SK-N-MC (cell line): ENCODE measurements around the gene LHX2.

ENCODE experiments used
- DNase-seq: peaks from one replicate; pipeline ENCODE4 v3.0.0-alpha.2; 2011; ENCODE audit warnings: low read depth, low spot score
- H3K27ac ChIP-seq: fragments of 200-600 bp; sonication (generic); 2 replicates; pipeline ENCODE4 v1.5.1; 2016; ENCODE audit warnings: mixed run types
- H3K36me3 ChIP-seq: fragments of 200-600 bp; sonication (generic); 2 replicates; pipeline ENCODE4 v1.6.1; 2017; ENCODE audit warnings: antibody characterized with exemption, low read length, mixed read lengths; ENCODE audit not compliant: insufficient read depth
- H3K4me3 ChIP-seq: fragments of 200-600 bp; sonication (generic); 2 replicates; pipeline ENCODE4 v1.5.1; 2016
- H3K9ac ChIP-seq: fragments of 200-600 bp; sonication (generic); 2 replicates; pipeline ENCODE4 v1.8.0; 2017; ENCODE audit warnings: mixed run types, mixed read lengths; ENCODE audit not compliant: insufficient read length
- H3K9me3 ChIP-seq: fragments of 200-600 bp; sonication (generic); 2 replicates; pipeline ENCODE4 v1.6.1; 2017; ENCODE audit warnings: low read depth, mild to moderate bottlenecking, antibody characterized with exemption, low read length, moderate library complexity, mixed read lengths
- EZH2 ChIP-seq: fragments of 200-600 bp; sonication (generic); IDR thresholded peaks from one replicate; pipeline ENCODE4 v1.6.1; 2017; ENCODE audit warnings: antibody characterized with exemption
- FOXP2 ChIP-seq: optimal IDR thresholded peaks from 2 replicates; pipeline ENCODE3; 2011; ENCODE audit warnings: mild to moderate bottlenecking, moderate library complexity; ENCODE audit not compliant: insufficient read depth; ENCODE audit errors: extremely low read length, control extremely low read depth
- POLR2AphosphoS5 ChIP-seq: IDR thresholded peaks from 2 replicates; pipeline ENCODE4 v1.6.1; 2012; ENCODE audit warnings: mild to moderate bottlenecking, low read depth, low read length, borderline replicate concordance

Gene LHX2

GRCh38 chr9:124004593-124004992 lies 7.0 kb upstream of the LHX2 start:
- TF ChIP-seq FOXP2: no peak
- TF ChIP-seq EZH2: no peak
- no peak for TF ChIP-seq POLR2AphosphoS5
- Histone ChIP-seq H3K36me3 (no peaks in the 10 kb centered on the region), H3K27ac (no peak overlapping the region), H3K9me3 (no peaks in the 10 kb centered on the region), H3K9ac (no peak overlapping the region), H3K4me3 (no peak overlapping the region)
- no peak for DNase-seq

GRCh38 chr9:124005029-124005771 lies 6.4 kb upstream of the LHX2 start:
- H3K4me3 ChIP-seq: no peak overlapping the region
- DNase-seq: no peak
- no peak overlapping the region for H3K9ac ChIP-seq
- no peaks in the 10 kb centered on the region for H3K9me3 ChIP-seq
- H3K36me3 ChIP-seq: no peaks in the 10 kb centered on the region
- H3K27ac ChIP-seq: no peak overlapping the region
- no peak for TF ChIP-seq EZH2
- TF ChIP-seq POLR2AphosphoS5: no peak
- TF ChIP-seq FOXP2: no peak

- DNase-seq: no peak
- H3K9me3 ChIP-seq: no peaks in the 10 kb centered on the region
- H3K4me3 ChIP-seq: no peak overlapping the region
- no peak overlapping the region for H3K9ac ChIP-seq
- H3K27ac ChIP-seq: no peak overlapping the region
- no peaks in the 10 kb centered on the region for H3K36me3 ChIP-seq
- TF ChIP-seq POLR2AphosphoS5: no peak
- TF ChIP-seq FOXP2: no peak
- TF ChIP-seq EZH2: no peak
These were observed 4.9 kb upstream of the LHX2 start for GRCh38 chr9:124006448-124007361.

- Histone ChIP-seq H3K9ac (no peak overlapping the region), H3K36me3 (no peaks in the 10 kb centered on the region), H3K4me3 (no peak overlapping the region), H3K9me3 (no peaks in the 10 kb centered on the region), H3K27ac (no peak overlapping the region)
- peak; percentile 89 for TF ChIP-seq EZH2
- TF ChIP-seq FOXP2: no peak
- no peak for DNase-seq
These were observed 3.8 kb upstream of the LHX2 start for GRCh38 chr9:124007565-124008302.

- Histone ChIP-seq H3K9ac (no peak overlapping the region), H3K27ac (no peak overlapping the region), H3K9me3 (no peaks in the 10 kb centered on the region), H3K4me3 (no peak overlapping the region), H3K36me3 (no peaks in the 10 kb centered on the region)
- DNase-seq: no peak
- TF ChIP-seq EZH2 (no peak), FOXP2 (no peak), POLR2AphosphoS5 (no peak)
These were observed 3.3 kb upstream of the LHX2 start for GRCh38 chr9:124008303-124008693.

- Histone ChIP-seq H3K27ac (no peak overlapping the region), H3K9ac (no peak overlapping the region), H3K36me3 (no peaks in the 10 kb centered on the region), H3K9me3 (no peaks in the 10 kb centered on the region), H3K4me3 (no peak overlapping the region)
- TF ChIP-seq FOXP2 (no peak), POLR2AphosphoS5 (no peak), EZH2 (peak; percentile 52)
- no peak for DNase-seq
These were observed 2.7 kb upstream of the LHX2 start for GRCh38 chr9:124008694-124009530.

GRCh38 chr9:124009531-124010217 lies 1.9 kb upstream of the LHX2 start:
- Histone ChIP-seq H3K27ac (no peak overlapping the region), H3K36me3 (no peaks in the 10 kb centered on the region), H3K9me3 (no peaks in the 10 kb centered on the region), H3K9ac (no peak overlapping the region), H3K4me3 (no peak overlapping the region)
- TF ChIP-seq POLR2AphosphoS5: no peak
- TF ChIP-seq EZH2: no peak
- TF ChIP-seq FOXP2: no peak
- no peak for DNase-seq
